SK-N-MC (cell line): ENCODE measurements around the gene HOXB5.

Experiments
- EZH2 ChIP-seq: fragments of 200-600 bp; sonication (generic); IDR thresholded peaks from one replicate; pipeline ENCODE4 v1.6.1; 2017; ENCODE audit warnings: antibody characterized with exemption
- FOXP2 ChIP-seq: optimal IDR thresholded peaks from 2 replicates; pipeline ENCODE3; 2011; ENCODE audit warnings: mild to moderate bottlenecking, moderate library complexity; ENCODE audit not compliant: insufficient read depth; ENCODE audit errors: extremely low read length, control extremely low read depth
- POLR2AphosphoS5 ChIP-seq: IDR thresholded peaks from 2 replicates; pipeline ENCODE4 v1.6.1; 2012; ENCODE audit warnings: mild to moderate bottlenecking, low read depth, low read length, borderline replicate concordance

DNA sequence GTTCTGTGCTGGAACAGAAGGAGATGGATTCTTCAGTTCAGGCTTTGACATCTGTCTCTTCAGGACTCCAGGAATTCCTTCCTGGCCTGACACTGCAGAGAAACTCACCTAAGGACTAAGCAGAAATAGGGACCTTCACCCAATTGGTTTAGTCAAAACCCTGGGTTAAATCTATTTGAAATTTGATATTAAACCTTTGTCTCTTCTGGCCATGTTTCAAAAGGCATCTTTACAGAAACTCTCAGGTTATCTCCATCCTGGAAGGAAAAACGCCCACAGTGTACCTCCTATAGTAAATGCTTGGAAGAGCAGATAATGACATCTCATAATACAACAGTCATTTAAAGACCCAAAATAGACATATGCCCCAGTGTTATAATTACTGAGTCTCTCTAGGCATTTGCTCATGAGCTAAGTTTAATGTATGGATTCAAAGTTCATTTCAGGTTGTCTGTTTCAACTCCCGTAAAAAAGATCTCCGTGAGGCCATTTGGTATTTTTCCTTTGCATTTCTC lies 9.8 kb downstream of the HOXB5 start:
- TF ChIP-seq EZH2 (no peak), POLR2AphosphoS5 (no peak), FOXP2 (no peak)
